ENCODE results near the gene NDUFAF7.

The NDUFAF7 gene

DNA sequence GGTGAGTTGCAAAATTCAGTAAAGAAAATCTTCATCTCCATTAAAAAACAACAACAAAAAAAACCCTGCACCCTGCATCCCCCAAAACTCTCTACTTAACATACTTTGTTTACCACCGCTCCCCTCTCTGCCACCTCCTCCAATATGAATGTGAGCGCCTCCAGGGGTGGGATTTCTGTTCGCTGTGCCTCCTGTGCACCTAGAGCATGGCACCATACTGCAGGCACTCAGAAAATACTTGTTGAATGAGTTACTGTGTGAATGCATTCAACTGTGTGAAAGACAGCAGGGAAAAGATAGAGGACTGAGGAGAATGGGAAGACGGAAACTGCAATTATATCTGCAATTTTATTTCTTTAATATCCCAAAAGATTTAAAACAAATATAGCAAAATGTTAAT is 4.6 kb upstream of the NDUFAF7 start:
- no peaks in the 10 kb centered on the region for H3K9me3 Mint-ChIP-seq
- DNase-seq: no peak
- peaks cover 38% of the 10 kb centered on the region for H3K36me3 Mint-ChIP-seq (ENCODE audit: low read depth)
- no peaks in the 10 kb centered on the region for H3K27me3 Mint-ChIP-seq (ENCODE audit: low read depth, poor library complexity)
- H3K27ac Mint-ChIP-seq: no peak overlapping the region
- TF ChIP-seq, protein P1, sequence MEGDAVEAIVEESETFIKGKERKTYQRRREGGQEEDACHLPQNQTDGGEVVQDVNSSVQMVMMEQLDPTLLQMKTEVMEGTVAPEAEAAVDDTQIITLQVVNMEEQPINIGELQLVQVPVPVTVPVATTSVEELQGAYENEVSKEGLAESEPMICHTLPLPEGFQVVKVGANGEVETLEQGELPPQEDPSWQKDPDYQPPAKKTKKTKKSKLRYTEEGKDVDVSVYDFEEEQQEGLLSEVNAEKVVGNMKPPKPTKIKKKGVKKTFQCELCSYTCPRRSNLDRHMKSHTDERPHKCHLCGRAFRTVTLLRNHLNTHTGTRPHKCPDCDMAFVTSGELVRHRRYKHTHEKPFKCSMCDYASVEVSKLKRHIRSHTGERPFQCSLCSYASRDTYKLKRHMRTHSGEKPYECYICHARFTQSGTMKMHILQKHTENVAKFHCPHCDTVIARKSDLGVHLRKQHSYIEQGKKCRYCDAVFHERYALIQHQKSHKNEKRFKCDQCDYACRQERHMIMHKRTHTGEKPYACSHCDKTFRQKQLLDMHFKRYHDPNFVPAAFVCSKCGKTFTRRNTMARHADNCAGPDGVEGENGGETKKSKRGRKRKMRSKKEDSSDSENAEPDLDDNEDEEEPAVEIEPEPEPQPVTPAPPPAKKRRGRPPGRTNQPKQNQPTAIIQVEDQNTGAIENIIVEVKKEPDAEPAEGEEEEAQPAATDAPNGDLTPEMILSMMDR (IDR thresholded peaks at IDR 0.05): no peak
- peaks cover 26% of the 10 kb centered on the region for H3K4me1 Mint-ChIP-seq
- peak overlapping the region; percentile 63 for H3K4me3 Mint-ChIP-seq

DNA sequence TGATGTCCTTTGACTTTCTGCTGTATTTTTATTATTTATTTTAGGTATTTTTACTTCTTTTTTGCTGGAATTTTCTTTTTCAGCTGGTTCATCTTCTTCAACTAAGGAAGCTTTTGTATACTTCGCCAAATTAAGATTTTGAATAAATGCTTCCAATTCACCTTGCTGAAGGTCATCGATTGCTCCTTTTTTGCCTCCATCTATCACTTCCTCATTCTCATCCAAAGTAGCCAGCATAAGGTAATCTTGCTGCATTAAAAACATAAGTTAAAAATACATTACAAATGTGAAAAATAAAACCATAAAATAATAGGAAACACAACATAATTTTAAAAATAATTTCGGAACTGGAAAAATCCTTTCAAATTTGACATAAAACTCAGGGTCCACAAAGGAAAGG is 2.7 kb upstream of the NDUFAF7 start:
- no peak overlapping the region for H3K4me3 Mint-ChIP-seq
- no peaks in the 10 kb centered on the region for H3K27me3 Mint-ChIP-seq (ENCODE audit: low read depth, poor library complexity)
- no peaks in the 10 kb centered on the region for H3K9me3 Mint-ChIP-seq
- TF ChIP-seq, protein P1 (IDR thresholded peaks at IDR 0.05): no peak
- peaks cover 23% of the 10 kb centered on the region for H3K36me3 Mint-ChIP-seq (ENCODE audit: low read depth)
- H3K4me1 Mint-ChIP-seq: peaks cover 26% of the 10 kb centered on the region
- H3K27ac Mint-ChIP-seq: no peak overlapping the region
- DNase-seq: no peak

DNA sequence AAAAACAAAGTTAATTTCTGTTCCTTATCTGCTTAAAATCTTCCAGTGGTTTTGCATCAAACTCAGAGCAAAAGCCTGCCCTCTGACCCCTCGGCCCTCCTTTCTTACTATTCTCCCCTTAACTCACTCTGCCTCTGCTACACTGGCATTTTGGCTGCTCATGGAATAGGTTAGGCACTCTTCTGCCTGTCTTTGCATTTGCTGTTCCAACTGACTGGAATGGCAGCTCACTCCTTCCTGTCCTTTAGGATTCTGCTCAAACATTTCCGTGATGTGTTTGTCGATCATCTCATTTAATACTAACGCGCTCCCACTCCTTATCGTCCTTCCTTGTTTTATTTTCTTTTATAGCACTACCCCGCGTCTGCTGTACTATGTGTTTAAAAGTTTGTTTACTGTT is 877 bp upstream of the NDUFAF7 start:
- H3K27ac Mint-ChIP-seq: no peak overlapping the region
- H3K27me3 Mint-ChIP-seq (ENCODE audit: low read depth, poor library complexity): no peaks in the 10 kb centered on the region
- H3K9me3 Mint-ChIP-seq: no peaks in the 10 kb centered on the region
- DNase-seq: peak; percentile 6
- H3K4me1 Mint-ChIP-seq: peaks cover 18% of the 10 kb centered on the region
- no peak overlapping the region for H3K4me3 Mint-ChIP-seq
- H3K36me3 Mint-ChIP-seq (ENCODE audit: low read depth): peaks cover 24% of the 10 kb centered on the region
- TF ChIP-seq, protein P1 (IDR thresholded peaks at IDR 0.05): no peak

DNA sequence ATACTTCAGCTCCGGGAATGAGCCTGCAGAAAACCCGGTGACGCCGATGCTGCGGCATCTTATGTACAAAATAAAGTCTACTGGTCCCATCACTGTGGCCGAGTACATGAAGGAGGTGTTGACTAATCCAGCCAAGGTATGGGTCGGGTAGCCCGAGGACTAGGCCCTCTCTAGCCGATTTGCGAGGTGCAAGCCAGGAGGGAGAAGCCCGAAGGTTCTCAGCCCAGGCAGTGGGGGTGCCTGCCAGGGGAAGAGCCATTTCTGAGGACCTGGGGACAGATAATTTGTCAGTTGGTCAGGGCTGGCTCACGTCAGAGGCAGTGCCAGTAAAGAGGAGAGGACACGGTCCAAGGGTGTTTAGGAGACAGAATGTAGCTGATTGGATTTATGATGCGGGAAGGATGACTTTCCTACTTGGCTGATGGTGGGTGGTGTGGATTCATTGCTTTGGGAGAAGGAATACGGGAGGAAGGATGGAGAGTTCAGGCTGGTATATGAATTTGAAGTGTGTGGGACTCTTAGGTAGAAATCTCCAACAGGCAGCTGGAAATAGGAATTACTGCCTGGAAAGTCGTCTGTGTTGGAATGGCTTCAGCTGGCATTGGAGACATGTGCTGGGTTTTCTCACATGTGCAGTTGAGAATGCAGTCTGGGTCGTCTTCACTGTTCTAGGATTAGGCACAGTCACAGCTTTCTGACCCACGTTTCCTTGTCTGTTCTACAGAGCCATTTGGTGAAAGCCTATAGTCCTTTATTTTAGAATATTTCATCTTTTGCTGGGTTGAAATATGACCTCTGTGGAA is 874 bp downstream of the NDUFAF7 start:
- Mint-ChIP-seq H3K4me1 (peaks cover 3% of the 10 kb centered on the region), H3K27me3 (ENCODE audit: low read depth, poor library complexity) (no peaks in the 10 kb centered on the region), H3K9me3 (no peaks in the 10 kb centered on the region), H3K36me3 (ENCODE audit: low read depth) (peaks cover 30% of the 10 kb centered on the region), H3K4me3 (no peak overlapping the region), H3K27ac (no peak overlapping the region)
- peak; percentile 26 for DNase-seq
- TF ChIP-seq, protein P1 (IDR thresholded peaks at IDR 0.05): no peak

DNA sequence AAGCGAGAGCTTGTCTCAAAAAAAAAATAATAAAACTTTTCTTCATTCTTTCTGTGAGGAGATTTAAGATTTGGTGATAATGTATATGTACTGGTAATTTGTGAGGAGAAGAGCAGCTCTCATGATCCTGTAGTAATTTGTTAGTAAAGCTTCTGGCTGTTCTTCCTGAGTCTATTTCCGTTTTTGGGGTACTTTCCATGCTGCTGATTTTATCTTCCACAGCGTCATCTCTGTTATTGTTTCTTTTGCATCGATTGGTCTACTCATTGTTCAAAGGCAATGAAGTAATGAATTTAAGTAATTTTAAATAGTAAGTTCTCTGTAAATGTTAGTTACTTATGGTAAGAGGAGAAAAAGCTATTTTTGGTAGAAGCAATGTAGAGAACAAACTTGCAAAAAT is 12.0 kb downstream of the NDUFAF7 start:
- H3K4me3 Mint-ChIP-seq: no peak overlapping the region
- no peak for DNase-seq
- peaks cover 53% of the 10 kb centered on the region for H3K36me3 Mint-ChIP-seq (ENCODE audit: low read depth)
- H3K27me3 Mint-ChIP-seq (ENCODE audit: low read depth, poor library complexity): no peaks in the 10 kb centered on the region
- TF ChIP-seq, protein P1 (IDR thresholded peaks at IDR 0.05): no peak
- no peaks in the 10 kb centered on the region for H3K4me1 Mint-ChIP-seq
- H3K9me3 Mint-ChIP-seq: peaks cover 9% of the 10 kb centered on the region
- no peak overlapping the region for H3K27ac Mint-ChIP-seq

DNA sequence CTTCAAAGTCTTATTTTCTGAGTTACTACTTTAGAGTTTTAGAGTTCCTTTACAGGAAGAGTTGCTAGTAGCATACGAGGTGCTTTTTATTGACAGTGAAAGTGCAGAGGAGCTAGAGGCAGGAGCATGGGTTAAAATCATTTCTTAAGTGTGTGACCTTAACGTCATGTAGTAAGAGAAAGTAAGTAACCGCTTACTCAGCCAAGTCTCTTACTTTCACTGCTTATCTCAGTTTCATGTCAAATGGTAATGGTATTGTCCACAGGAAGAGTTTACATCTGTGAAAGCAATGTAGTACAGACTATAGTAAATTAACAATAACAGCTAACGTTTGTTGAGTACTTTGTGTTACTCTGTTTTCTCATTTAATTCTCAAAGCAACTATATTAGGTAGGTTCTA is 12.6 kb downstream of the NDUFAF7 start:
- TF ChIP-seq, protein P1 (IDR thresholded peaks at IDR 0.05): no peak
- peaks cover 53% of the 10 kb centered on the region for H3K36me3 Mint-ChIP-seq (ENCODE audit: low read depth)
- no peaks in the 10 kb centered on the region for H3K4me1 Mint-ChIP-seq
- no peak overlapping the region for H3K27ac Mint-ChIP-seq
- H3K9me3 Mint-ChIP-seq: peaks cover 9% of the 10 kb centered on the region
- H3K4me3 Mint-ChIP-seq: no peak overlapping the region
- no peaks in the 10 kb centered on the region for H3K27me3 Mint-ChIP-seq (ENCODE audit: low read depth, poor library complexity)
- DNase-seq: no peak

Data from nephron progenitor cell (in vitro differentiated cells).